ENCODE measurements around the gene KCNQ1.
"Not testable (repeated sequence)": the region's sequence is repeated elsewhere in the genome, so short reads cannot be mapped to it uniquely, and the experiment has no call there.

Gene KCNQ1

DNA sequence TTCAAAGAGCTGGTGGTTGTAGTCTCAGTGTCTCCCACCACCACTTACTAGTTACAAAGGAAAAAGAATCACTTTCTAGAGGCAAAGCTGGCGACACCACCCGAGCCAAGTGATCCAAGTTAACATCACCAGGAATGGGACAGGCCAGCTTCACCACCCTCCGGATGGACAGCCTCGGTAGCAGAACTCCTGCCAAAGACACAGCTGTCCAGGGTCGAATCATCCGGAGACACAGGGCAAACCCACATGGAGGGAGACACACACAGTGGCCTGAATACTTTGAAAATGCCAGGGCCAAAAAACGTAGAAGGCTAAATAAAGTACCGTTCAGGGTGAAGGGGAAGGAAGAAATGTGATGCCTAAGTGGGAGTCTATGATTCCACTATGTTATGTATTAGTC lies 33.1 kb downstream of the KCNQ1 start:
- no peak for DNase-seq

DNA sequence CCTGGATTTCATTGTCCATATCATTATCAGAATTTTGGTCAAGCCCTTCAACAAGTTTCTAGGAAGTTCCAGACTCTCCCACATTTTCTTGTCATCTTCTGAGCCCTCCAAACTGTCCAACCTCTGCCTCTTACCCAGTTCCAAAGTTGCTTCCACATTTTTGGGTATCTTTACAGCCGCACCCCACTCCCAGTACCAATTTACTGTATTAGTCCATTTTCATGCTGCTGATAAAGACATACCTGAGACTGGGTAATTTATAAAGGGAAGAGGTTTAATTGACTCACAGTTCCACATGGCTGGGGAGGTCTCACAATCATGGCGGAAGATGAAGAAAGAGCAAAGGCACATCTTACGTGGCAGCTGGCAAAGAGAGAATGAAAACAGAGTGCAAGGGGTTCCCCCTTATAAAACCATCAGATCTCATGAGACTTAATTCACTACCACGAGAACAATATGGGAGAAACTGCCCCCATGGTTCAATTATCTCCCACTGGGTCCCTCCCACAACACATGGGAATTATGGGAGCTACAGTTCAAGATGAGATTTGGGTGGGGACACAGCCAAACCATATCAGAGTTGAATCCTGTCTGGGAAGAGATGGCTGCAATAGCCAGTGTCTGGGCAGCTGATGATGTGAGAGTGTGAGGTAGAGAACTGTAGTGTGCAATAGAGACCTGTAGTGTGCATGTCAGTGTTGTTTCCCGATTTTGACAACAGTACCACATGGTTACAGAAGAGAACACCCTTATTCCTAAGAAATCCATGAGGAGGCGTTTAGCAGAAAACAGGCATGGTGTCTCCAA lies 35.5 kb downstream of the KCNQ1 start:
- peak in 1 of 2 donors; percentile 47 for DNase-seq

DNA sequence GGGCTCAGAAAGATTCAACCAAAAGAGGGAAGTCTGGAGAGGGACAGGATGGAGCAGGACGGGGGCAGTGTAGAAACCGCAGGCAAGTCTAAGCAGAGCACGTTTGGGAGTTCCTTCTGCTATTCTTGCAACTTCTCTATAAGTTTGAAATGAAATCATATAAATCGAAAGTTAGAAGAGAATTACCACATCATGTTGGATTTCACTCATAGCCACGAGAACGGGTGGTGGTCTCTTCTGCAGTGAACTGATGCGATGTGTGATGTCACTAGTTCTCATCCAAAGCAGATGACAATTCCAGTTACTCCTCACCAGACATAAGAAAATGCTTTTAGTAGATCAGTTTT lies 36.0 kb downstream of the KCNQ1 start:
- peak; percentile 90 to 91 for DNase-seq

DNA sequence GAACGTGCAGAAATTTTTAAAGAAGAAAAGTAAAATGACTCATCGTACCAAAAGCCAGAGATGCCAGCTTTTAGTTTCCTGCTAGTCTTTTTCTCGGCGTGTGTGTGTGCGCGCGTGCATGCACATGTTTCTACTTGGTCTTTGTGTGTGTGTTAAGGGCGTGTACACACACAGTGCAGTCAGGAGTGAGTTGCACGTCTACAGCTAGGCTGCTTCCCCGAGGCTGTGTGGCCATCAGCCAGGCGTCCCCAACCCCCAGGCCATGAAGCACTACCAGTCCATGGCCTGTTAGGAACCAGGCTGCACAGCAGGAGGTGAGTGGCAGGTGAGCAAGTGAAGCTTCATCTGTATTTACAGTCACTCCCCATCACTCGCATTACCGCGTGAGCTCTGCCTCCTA lies 36.4 kb downstream of the KCNQ1 start:
- DNase-seq = no peak

DNA sequence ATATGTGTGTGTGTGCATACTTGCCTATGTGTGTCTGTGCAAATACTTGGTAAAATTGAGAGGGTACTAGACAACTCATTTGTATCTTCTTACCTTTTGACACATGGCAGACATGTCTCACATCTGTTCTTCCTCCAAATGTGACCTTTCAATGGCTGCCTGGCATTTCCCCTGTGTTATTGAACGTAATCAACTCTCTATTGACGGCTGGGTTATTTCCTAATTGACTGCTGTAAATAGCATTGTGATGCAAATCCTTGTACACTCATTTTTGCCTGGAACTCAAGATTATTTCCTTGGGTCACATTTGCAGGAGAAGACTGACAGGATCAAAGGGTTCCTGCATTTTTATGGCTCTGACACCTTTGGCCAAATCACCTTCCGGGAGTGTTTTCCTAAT lies 37.4 kb downstream of the KCNQ1 start:
- peak; percentile 38 to 51 for DNase-seq

DNA sequence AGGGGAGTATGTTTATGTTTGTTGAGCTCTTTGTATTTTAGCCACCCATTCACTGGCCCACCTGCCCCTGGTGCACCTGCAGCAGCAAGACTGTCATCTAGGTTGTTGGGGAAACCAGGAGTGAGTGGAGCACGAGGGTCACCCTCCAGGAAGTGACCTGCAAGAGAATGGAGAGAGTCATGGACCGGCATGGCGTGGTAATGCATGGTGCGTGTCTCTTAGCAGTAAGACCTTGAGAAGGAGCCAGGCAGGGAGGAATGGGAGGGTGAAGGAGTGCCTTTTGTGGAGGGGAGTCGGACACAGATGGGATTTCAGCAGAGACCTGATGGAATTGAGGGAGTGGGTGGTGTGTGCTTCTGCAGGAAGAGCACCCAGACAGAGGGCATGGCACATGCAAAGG lies 37.9 kb downstream of the KCNQ1 start:
- no peak for DNase-seq

DNA sequence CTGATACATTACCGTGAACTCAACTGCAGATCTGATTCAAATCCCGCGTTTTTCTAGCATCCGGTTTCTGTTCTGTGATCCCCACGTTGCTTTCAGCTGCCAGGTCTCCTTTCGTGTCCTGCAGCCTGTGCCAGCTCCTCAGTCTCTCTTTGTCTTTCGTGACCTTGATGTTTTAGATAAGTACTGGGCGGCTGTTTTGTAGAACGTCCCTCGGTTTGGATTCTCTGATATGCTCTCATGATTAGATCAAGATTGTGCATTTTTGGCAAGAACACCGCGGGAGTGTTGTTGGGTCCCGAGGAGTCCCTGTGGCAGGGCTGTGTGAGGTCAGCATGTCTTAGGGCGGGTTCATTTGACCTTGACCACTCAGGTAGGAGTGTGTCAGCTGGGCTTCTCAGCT lies 38.6 kb downstream of the KCNQ1 start:
- no peak for DNase-seq

DNA sequence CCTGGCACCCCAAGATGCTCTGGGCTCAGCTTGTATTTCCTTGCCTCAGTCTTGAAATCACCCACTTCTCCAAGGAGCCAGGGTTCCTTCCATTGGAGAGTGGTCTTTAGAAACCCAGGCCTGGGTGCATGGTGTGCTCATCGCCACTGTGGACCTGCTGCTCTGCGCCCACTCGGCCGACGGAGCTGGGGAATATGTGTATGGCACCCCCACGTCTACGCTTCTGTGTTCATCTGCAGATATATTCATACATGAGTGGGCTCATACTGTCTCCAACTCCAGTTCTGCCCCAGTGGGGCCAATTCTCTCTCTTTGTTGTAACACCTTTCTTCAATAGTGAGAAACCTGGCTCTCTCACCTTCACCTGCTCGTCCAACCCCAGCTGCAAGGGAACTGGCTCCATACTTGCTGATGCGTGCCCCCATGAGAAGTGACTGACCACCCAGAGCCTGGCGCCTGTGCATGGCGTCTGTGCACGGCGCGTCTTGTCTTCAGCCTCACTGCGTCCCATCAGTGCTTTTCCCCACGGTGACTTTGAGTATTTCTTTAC lies 39.8 kb downstream of the KCNQ1 start:
- DNase-seq = no peak

DNA sequence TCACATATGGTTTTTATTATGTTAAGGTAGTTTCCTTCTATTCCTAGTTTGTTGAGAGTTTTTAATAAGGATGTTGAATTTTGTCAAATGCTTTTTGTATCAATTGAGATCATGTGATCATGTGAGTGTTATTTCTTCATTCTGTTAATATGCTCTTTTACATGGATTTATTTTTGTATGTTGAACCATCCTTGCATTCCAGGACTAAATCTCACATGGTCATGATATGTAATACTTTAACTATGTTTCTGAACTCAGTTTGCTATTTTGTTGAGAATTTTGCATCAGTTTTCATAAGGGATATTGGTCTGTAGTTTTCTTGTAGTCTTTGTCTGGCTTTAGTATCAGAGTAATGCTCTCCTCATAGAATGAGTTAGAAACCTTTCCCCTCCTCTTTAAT lies 43.2 kb downstream of the KCNQ1 start:
- DNase-seq = no peak

DNA sequence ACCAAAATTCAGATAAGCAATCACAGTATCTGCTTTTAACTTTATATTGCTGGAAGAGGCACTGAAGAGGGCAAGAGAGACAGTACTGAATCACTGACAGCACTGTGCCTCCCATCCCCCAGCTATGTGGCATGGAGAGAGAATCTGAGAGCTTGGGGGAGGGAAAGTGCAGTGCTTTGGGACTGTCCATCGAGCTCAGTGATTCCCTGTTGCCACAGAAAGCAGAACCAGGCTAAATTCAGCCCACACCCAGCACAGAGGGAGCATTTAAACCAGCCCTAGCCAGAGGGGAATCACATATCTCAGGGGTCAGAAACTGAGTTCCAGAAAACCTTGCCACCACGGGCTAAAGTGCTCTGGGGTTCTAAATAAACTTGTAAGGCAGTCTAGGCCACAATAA lies 44.3 kb downstream of the KCNQ1 start:
- peak; percentile 28 to 42 for DNase-seq

DNA sequence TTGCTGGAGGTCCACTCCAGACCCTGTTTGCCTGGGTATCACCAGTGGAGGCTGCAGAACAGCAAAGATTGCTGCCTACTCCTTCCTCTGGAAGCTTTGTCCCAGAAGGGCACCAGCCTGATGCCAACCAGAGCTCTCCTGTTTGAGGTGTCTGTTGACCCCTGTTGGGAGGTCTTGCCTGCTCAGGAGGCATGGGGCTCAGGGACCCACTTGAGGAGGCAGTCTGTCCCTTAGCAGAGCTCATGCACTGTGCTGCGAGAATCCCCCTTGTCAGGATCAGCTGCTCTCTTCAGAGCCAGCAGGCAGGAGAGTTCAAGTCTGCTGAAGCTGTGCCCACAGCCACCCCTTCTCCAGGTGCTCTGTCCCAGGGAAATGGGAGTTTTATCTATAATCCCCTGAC lies 53.1 kb downstream of the KCNQ1 start:
- not testable (repeated sequence) for DNase-seq

DNA sequence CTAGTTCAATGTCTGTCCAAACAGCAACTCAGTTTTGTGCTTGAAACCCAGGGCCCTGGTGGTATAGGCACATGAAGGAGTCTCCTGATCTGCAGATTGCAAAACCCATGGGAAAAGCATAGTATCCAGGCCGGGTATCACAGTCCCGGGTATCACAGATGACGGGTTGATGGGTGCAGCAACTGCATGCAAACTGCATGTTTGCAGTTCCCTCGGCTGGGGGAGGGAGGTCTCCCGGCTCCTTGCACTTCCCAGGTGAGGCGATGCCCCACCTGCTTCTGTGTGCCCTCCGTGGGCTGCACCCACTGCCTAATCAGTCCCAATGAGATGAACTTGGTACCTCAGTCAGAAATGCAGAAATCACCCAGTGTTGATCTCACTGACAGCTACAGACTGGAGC lies 53.9 kb downstream of the KCNQ1 start:
- DNase-seq = no peak

DNA sequence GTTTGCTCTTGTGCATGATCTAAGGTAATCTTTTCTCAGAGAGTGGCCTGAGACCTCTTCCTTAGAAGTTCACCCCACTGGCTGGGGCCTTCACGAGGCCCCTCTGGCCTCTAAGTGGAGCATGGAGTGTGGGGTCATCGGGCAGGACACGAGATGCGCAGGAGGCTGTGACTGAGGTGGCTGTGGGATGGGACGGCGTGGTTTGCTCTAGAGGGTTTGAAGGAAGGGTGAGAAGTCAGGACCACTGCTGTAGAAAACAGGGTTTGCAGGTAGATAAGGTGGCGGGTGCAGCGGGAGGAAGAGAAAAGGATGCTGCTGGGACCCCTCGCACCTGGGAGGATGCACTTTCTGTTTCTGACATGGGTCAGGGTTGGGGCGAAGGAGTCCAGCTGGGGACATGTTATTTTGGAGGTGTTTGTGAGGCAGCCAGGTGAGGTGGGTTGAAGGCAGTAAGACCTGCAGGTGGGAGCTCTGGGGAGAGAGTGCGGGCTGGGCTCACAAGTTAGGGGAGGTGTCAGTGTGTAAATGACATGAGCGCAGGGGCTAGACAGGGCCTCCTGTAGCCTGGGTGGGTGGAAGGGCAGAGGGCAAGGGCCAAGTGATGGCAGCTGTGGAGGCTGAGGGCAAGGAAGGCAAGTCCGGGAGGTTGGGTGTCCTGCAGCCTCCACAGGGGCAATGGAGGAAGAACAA lies 62.5 kb downstream of the KCNQ1 start:
- DNase-seq = no peak

DNA sequence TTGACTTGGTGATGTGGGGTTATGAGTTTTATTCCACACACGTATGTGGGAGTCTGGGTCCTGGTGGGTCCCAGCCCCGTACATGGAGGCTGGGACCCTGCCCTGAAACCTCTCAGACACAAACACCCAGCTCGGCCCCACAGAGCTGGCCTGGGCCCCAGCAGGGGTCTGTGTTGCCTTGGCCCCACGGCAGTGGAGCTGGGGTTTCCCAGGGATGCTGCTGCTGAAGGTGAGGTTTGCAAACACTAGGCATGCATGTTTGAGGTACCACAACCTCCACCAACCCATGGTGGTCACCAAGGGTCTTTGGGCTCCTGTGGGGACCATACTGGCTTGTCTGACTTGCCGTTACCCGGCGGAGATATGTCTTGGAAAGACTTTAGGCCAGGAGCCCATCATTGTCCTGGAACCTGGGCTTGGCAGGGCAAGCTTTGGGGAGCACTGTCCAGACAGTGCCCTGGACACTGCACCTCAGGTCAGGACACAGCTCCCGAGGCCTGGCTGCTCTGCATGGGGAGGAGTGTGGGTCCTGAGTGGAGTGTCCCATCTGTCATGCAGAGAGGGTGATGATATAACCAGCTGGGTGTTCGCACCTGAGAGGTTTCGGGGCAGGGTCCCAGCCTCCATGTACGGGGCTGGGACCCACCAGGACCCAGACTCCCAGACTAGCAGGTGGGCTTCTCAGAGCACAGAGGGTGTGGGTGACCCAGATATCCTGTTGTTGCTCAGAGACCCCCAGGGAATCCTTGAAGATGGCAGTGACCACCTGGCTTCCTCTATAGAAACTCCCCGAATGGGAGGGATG lies 63.3 kb downstream of the KCNQ1 start:
- no peak for DNase-seq

DNA sequence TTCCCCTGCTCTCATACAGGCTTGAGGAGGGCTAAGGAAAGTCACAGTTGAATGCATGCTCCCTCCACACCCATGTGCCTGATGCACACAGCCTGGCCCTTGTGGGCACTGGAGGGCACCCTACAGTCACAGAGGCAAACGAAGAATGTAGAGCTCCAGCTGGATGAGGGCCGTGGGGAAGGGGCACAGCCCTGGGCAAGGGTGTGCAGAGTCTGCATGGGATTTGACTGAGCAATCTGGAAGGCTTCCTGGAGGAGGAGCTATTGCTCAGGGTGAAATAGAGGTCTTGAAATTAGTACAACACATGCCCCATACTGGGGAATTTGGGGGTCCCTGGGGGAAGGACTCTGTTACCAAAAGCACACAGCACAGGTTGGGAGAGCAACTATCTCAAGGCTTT lies 64.0 kb downstream of the KCNQ1 start:
- DNase-seq = no peak

DNA sequence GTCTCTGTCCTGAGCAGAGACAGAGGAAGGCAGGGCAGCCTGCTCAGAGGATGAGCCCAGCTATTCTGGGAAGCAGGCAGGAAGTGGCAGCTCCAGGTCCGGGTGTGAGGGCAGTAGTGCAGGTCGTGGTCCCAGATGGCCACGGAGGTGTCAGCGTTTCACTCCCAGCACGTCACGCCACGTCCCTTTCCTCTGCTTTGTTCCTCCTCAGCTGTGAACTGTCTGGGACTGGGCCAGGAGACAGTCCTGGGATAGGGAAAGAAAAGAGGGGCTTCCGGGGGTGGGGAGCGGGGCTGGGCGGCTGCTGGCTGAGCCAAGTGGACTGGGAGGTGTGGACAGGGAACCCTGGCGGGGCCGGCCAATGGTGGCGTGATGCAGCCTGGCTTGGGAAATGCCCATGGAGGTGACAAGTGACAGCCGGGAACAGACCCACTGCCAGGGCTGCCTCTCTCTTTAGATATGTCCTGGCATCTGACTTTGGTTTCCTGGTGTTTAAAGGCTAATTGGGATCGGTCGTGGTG lies 64.7 kb downstream of the KCNQ1 start:
- DNase-seq = no peak

DNA sequence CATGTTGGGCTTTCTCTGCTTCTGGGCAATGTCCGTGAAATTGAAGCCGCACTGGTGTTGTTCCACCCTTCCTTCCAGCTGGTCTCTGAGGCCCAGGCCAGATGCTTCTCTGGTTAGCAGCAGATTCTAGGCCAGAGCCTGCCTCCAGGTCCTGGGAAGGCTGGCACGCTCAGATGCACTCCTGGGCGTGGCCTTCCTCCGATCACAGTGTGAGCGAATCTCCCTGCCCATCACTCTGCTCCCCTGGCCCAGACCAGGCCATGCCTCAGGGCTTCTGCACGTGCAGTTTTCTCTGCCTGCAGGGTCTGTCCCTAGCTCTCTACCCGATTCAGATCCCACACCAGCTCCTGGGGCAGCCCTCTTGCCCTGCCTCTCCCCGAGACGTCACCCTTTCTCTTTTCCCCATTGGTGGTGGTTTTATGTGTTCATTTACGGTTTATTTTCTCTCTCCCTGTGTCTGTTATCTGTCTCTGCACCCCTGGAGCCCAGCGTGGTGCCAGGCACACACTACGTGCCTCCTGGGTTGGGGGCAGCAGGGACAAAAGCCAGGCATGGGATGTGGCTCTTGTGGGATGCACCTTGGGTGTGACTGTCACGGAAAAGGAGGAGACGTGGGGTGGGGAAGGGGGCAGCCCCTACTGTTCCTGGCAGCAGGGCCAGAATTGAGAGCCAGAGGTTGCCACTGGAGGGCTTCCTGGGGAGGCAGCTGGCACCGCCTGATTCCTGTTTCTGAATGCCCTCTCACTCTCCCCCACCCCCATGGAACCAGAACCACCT lies 66.0 kb downstream of the KCNQ1 start:
- no peak for DNase-seq

DNA sequence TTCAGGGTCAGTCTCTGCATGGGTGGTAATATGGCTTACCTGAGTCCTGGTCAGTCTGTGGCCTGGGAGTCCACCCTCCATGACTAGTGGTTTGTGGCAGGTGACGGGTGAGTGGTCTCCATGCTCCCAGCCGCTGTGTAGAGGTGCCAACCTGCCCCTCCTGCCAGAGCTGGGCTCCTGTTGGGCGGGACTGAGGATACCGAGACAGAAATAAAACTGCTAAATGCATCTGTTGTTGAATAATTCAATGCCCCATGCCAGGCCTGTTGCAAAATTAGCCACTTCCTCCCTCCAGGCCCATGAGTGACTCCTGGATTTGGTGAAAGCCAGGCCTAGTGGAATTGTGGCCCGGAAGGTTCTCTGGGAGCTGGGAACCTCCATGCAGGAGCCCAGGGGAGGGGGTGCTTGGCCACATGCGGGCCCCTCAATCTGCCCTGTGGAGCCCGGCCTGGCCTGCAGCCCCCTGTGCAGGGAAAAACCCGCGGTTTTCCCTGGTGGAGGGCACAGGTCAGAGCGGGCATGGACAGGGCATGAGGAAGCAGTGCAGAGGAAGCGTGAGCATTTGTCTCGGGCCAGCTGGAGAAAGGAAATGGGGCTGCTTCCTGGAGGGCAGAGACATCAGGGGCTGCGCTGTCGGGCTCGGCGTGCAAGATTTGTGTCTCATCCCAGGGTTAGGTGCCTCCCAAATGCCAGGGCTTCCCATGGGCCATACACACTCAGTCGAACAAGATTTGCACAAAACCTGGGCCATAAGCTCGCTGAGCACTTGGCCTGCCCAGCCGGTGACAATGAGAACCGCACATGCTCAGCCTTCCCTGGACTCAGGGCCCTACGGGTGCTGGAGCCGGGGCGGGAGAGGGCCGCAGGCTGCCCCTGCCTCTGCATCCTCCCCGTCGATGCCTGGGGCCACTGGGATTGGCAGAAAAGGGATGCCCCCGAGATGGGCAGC lies 66.9 kb downstream of the KCNQ1 start:
- peak; percentile 52 to 59 for DNase-seq

DNA sequence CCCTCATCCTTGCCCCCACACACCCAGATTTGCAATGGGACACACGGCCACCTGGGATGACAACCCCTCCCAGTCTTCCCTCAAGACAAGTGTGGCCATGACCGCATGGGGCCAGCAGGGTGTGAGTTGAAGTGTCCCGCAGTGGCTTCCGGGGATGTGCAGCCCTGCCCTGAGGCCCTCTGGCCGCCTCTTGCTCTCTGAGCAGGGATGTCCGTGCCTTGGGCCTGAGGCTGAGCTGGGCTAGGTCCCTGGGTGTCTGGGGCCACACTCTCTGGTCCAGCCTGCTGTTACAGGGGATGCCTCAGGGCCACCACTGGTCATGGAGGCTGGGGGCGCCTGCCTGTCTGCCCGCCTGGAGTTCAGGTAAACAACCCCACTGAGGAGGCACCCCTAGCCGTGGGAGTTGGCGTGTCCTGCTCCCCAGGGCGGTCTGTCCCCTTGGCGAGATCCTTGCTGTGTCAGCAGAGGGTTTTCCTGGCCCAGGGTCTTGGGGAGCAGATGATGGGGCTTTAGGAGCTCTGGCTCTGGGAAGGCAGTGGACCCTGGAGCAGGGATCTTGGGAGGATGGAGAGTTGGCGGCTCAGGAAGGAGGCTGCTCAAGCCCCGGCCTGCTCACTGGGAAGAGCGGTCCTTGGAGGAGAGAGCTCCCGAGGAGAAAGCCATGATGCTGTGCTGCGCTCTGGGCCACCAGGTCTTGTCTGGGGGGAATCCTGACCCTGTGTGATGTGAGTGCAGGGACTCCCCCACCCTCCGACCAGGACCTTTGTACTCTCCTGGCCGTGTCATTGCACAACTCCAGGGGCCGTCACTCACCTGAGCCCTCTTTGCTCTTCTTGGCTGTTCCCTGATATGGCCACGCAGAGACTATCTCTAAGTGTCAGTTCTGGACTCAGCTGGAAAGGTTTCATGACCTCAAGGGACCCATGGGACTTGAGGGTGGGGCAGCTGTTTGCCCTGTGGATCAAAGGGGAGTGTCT lies 67.9 kb downstream of the KCNQ1 start:
- no peak for DNase-seq

DNA sequence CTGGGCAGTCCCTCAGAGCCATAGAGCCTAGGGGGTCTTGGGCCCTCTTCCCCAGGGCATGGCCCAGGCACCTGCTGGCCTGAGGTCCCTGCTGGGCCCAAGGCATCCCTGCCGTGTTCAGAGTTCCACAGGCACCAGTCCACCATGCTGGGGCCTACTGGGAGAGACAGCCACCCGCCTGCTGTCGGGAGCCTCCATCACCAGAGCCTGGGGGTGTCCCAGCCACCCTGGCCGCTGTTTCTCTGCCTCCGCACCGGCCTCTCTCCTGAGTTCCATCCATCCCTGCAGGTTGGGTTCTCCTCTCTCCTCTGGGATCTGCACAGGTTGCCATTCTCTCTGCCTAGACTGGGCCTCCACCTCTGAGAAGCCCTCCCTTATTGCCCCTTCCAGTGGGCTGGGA lies 68.6 kb downstream of the KCNQ1 start:
- no peak for DNase-seq

Data from inflammatory macrophage treated with lipopolysaccharide for 1 hour (primary cell).